ENCODE measurements around the gene APOBEC4. TPM values are rescaled to one million over a fixed set of nuclear protein-coding genes. Genes with fewer than 3 reads are reported as not detected.

The APOBEC4 gene
- total and polyA plus RNA-seq, 4 donors = not detected

DNA sequence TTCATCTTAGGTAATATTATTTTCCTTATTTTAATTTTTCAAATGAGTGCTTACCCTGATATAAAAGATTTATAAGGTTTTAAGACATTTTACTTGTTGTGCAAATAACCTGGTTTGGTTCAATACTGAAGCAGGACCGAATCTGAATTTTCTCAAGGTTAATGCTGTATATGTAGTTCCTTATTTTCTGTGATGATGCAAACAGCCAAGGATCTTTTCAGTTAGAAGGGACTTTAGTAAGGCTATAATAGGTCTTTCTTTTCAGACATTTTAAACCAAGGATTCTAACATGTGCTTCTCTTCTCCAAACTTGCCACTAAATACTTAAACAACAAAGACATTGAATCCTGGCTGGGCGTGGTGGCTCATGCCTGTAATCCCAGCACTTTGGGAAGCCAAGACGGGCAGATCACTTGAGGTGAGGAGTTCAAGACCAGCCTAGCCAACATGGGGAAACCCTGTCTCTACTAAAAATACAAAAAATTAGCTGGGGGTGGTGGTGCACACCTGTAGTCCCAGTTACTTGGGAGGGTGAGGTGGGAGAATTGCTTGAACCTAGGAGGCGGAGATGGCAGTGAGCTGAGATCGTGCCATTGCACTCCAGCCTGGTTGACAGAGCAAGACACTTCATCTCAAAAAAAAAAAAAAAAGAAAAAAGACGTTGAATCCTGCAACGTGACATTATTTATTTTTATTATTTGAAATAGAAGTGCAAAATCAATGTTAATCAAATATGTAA, 14.3 kb downstream of the APOBEC4 start:
- Histone ChIP-seq H3K9me3 (ENCODE audit: control insufficient read depth in 4 of 4, low read length in 3 of 4) (no peaks in the 10 kb centered on the region), H3K27me3 (ENCODE audit: control insufficient read depth in 4 of 4, insufficient read depth in 4 of 4, low read length in 3 of 4) (no peaks in the 10 kb centered on the region), H3K4me3 (ENCODE audit: low read depth in 1 of 3, low read length in 3 of 3) (no peak overlapping the region), H3K27ac (ENCODE audit: low read depth in 1 of 2, low read length in 2 of 2) (no peak overlapping the region), H3K4me1 (ENCODE audit: control insufficient read depth in 4 of 4, insufficient read depth in 4 of 4, low read length in 3 of 4) (peaks cover 4 to 22% (median 16%) of the 10 kb centered on the region in 4 donors), H3K36me3 (ENCODE audit: control insufficient read depth in 4 of 4, insufficient read depth in 3 of 4, low read depth in 1 of 4, low read length in 3 of 4) (no peaks in the 10 kb centered on the region), H3K9ac (ENCODE audit: low read depth in 1 of 2, low read length in 2 of 2) (no peak overlapping the region)
- 93% methylated on average over 7 of the region's 7 CpGs for WGBS
- DNase-seq (ENCODE audit: low spot score) = no peak
- TF ChIP-seq FOXA2 (IDR thresholded peaks at IDR 0.05) (no peak), HNF4G (IDR thresholded peaks at IDR 0.05) (no peak), SP1 (IDR thresholded peaks at IDR 0.05) (no peak), RAD21 (IDR thresholded peaks at IDR 0.05) (no peak), YY1 (IDR thresholded peaks at IDR 0.05) (no peak), GABPA (IDR thresholded peaks at IDR 0.05 in 1 of 2, conservative IDR thresholded peaks at IDR 0.05 in 1 of 2) (no peak), HNF4A (conservative IDR thresholded peaks at IDR 0.05) (no peak), RXRA (IDR thresholded peaks at IDR 0.05) (no peak), ZBTB33 (IDR thresholded peaks at IDR 0.05) (no peak), MAX (IDR thresholded peaks at IDR 0.05) (no peak)
- TF ChIP-seq, protein P1, sequence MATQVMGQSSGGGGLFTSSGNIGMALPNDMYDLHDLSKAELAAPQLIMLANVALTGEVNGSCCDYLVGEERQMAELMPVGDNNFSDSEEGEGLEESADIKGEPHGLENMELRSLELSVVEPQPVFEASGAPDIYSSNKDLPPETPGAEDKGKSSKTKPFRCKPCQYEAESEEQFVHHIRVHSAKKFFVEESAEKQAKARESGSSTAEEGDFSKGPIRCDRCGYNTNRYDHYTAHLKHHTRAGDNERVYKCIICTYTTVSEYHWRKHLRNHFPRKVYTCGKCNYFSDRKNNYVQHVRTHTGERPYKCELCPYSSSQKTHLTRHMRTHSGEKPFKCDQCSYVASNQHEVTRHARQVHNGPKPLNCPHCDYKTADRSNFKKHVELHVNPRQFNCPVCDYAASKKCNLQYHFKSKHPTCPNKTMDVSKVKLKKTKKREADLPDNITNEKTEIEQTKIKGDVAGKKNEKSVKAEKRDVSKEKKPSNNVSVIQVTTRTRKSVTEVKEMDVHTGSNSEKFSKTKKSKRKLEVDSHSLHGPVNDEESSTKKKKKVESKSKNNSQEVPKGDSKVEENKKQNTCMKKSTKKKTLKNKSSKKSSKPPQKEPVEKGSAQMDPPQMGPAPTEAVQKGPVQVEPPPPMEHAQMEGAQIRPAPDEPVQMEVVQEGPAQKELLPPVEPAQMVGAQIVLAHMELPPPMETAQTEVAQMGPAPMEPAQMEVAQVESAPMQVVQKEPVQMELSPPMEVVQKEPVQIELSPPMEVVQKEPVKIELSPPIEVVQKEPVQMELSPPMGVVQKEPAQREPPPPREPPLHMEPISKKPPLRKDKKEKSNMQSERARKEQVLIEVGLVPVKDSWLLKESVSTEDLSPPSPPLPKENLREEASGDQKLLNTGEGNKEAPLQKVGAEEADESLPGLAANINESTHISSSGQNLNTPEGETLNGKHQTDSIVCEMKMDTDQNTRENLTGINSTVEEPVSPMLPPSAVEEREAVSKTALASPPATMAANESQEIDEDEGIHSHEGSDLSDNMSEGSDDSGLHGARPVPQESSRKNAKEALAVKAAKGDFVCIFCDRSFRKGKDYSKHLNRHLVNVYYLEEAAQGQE (IDR thresholded peaks at IDR 0.05) = no peak
- TF ChIP-seq, protein P2, sequence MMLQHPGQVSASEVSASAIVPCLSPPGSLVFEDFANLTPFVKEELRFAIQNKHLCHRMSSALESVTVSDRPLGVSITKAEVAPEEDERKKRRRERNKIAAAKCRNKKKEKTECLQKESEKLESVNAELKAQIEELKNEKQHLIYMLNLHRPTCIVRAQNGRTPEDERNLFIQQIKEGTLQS (IDR thresholded peaks at IDR 0.05) = no peak

DNA sequence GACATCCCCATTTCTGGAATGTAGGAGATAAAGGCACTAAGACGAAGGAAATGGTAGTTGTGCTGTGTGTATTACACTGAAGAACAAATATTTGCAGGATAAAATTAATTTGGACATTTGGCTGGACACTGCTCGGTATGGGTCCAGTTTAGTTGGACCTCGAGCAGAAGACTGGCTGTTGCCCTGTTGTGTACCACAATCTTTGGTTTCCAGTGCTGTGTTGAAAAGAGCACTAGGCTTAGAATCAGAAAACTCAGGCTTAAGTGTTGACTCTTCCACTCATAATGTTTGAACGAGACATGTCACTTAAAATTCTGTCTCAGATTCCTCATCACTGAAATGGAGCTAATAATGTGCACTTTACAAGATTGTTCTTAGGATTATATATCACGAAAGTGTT, 16.3 kb downstream of the APOBEC4 start:
- WGBS = 30% methylated on average over 5 of the region's 5 CpGs
- DNase-seq (ENCODE audit: low spot score) = no peak
- H3K4me3 ChIP-seq (ENCODE audit: low read depth in 1 of 3, low read length in 3 of 3) = peak overlapping the region in 2 of 3 donors; percentile 70 to 97
- peaks cover 4 to 39% (median 35%) of the 10 kb centered on the region in 4 donors for H3K4me1 ChIP-seq (ENCODE audit: control insufficient read depth in 4 of 4, insufficient read depth in 4 of 4, low read length in 3 of 4)
- no peaks in the 10 kb centered on the region for H3K36me3 ChIP-seq (ENCODE audit: control insufficient read depth in 4 of 4, insufficient read depth in 3 of 4, low read depth in 1 of 4, low read length in 3 of 4)
- H3K9me3 ChIP-seq (ENCODE audit: control insufficient read depth in 4 of 4, low read length in 3 of 4) = no peaks in the 10 kb centered on the region
- H3K9ac ChIP-seq (ENCODE audit: low read depth in 1 of 2, low read length in 2 of 2) = no peak overlapping the region
- H3K27me3 ChIP-seq (ENCODE audit: control insufficient read depth in 4 of 4, insufficient read depth in 4 of 4, low read length in 3 of 4) = no peaks in the 10 kb centered on the region
- no peak overlapping the region for H3K27ac ChIP-seq (ENCODE audit: low read depth in 1 of 2, low read length in 2 of 2)
- TF ChIP-seq HNF4A (conservative IDR thresholded peaks at IDR 0.05) (peak in 1 of 2 donors; percentile 22), ZBTB33 (IDR thresholded peaks at IDR 0.05) (no peak), EGR1 (IDR thresholded peaks at IDR 0.05; ENCODE audit: low read depth in 2 of 2) (no peak), FOXA1 (IDR thresholded peaks at IDR 0.05) (no peak)
- TF ChIP-seq, protein P1 (IDR thresholded peaks at IDR 0.05) = no peak
